Measurements from ENCODE around the gene DPP6.

DPP6 gene

GRCh38 chr7:154679379-154680053 lies 627.3 kb downstream of the DPP6 start:
- no peak for DNase-seq

- DNase-seq, result no peak
Measured at GRCh38 chr7:154680894-154681659, 628.9 kb downstream of the DPP6 start.

GRCh38 chr7:154682003-154682402 lies 629.8 kb downstream of the DPP6 start:
- no peak for DNase-seq

- DNase-seq, result peak; percentile 25
Measured at GRCh38 chr7:154684666-154685563, 632.7 kb downstream of the DPP6 start.

GRCh38 chr7:154685564-154685901 lies 633.3 kb downstream of the DPP6 start:
- no peak for DNase-seq

- no peak for DNase-seq
Measured at GRCh38 chr7:154686305-154686704, 634.1 kb downstream of the DPP6 start.

- DNase-seq, result no peak
Measured at GRCh38 chr7:154688952-154689351, 636.8 kb downstream of the DPP6 start.

GRCh38 chr7:154690411-154690810 lies 638.2 kb downstream of the DPP6 start:
- no peak for DNase-seq

GRCh38 chr7:154693661-154694060 lies 641.5 kb downstream of the DPP6 start:
- DNase-seq, result no peak

- no peak for DNase-seq
Measured at GRCh38 chr7:154695836-154696235, 643.6 kb downstream of the DPP6 start.

- no peak for DNase-seq
Measured at GRCh38 chr7:154696556-154696955, 644.4 kb downstream of the DPP6 start.

- DNase-seq, result no peak
Measured at GRCh38 chr7:154698726-154699291, 646.6 kb downstream of the DPP6 start.

- DNase-seq, result no peak
Measured at GRCh38 chr7:154699417-154699816, 647.2 kb downstream of the DPP6 start.

GRCh38 chr7:154709840-154710520 lies 657.8 kb downstream of the DPP6 start:
- no peak for DNase-seq

GRCh38 chr7:154720016-154720415 lies 667.8 kb downstream of the DPP6 start:
- no peak for DNase-seq

- DNase-seq, result no peak
Measured at GRCh38 chr7:154721086-154721485, 668.9 kb downstream of the DPP6 start.

- no peak for DNase-seq
Measured at GRCh38 chr7:154726368-154726767, 674.2 kb downstream of the DPP6 start.

- no peak for DNase-seq
Measured at GRCh38 chr7:154729056-154729455, 676.9 kb downstream of the DPP6 start.

GRCh38 chr7:154735766-154736165 lies 683.6 kb downstream of the DPP6 start:
- DNase-seq, result no peak

- no peak for DNase-seq
Measured at GRCh38 chr7:154736389-154736788, 684.2 kb downstream of the DPP6 start.

- no peak for DNase-seq
Measured at GRCh38 chr7:154738216-154738615, 686.0 kb downstream of the DPP6 start.

- no peak for DNase-seq
Measured at GRCh38 chr7:154741131-154741530, 688.9 kb downstream of the DPP6 start.

- peak; percentile 44 for DNase-seq
Measured at GRCh38 chr7:154743206-154743605, 691.0 kb downstream of the DPP6 start.

All from midbrain (tissue), 1 donor.